CD4-positive, alpha-beta T cell treated with Interleukin-17A for 4 hours (primary cell): ENCODE measurements around the gene GLIS1.
"Not testable (repeated sequence)": the region's sequence is repeated elsewhere in the genome, so short reads cannot be mapped to it uniquely, and the experiment has no call there.

Source experiments
- DNase-seq: peaks from one replicate; pipeline ENCODE4 v3.0.0-alpha.2; 2020; ENCODE audit warnings: mixed read lengths

GLIS1 gene

GRCh38 chr1:53556657-53557227, 182.2 kb downstream of the GLIS1 start:
- no peak for DNase-seq

GRCh38 chr1:53555620-53556326, 183.2 kb downstream of the GLIS1 start:
- DNase-seq = not testable (repeated sequence)

DNA sequence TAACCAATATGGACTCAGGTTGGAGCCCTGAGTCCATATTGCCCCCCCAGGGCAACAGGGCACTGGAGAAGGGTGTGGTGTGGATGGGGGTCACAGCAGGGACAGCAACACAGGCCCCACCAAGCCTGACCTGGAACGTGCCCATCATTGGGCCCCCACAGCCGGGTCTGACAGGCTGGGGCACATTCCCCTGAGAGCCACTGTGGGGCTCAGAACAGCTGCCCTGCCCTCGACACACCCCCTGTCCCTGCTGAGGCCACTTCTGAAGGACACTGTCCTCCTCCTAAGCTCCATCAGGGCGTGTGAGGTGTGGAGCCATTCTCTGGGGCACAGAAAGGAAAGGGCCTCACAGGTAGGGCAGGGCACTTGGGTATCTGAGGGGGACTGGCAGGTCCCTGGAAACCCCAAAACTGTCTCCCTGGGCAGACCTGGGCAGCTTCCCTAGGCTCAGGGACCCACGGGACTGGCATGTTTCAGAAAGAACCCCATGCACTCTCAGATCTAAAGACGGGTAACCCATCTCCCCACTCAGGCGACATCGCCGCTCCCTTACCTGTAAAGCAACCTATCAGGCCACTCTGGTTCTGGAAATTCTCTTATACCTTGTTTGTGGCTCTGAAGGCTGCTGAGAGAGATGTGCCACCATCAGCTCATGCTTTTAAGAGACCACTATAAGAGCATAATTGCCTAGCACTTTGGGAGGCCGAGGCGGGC, 184.2 kb downstream of the GLIS1 start:
- DNase-seq = no peak

DNA sequence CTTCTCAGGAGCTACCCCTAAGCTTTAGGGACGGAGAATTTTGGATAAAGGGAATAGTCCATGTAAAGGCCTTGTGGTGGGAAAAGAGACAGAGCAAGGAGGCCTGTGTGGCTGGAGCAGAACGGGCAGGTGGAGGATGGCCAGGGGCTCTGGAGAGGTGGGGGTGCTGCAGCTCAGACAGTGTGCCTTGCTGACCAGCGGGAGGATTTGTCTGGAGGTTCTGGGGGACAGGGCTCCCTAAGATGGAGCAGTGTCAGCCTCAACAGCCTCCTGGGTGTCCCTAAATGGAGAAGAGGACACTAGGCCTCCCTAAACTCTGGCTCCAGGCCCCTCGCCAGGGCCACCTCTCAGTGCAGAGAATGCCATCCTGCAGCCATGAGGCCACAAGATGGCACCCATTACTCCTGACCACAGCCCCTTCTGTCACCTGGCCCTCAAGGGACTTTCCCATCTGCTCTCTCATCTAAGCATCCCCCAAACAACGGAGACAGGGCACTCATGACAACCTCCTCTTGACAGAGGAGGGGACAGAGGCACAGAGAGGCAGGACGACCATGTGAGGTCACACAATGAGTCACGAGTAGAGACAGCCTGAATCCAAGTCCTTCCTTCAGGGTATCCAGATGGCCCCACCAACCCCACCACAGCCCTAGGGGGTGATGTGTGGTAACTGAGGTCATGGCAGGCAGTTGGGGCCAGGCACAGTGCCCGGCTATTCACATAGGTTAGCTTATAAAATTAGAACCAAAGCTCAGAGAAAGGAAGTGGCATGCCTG, 185.0 kb downstream of the GLIS1 start:
- DNase-seq = no peak

- no peak for DNase-seq
These were observed 185.8 kb downstream of the GLIS1 start for GRCh38 chr1:53552981-53553733.

GRCh38 chr1:53552146-53552861, 186.7 kb downstream of the GLIS1 start:
- DNase-seq = no peak

DNA sequence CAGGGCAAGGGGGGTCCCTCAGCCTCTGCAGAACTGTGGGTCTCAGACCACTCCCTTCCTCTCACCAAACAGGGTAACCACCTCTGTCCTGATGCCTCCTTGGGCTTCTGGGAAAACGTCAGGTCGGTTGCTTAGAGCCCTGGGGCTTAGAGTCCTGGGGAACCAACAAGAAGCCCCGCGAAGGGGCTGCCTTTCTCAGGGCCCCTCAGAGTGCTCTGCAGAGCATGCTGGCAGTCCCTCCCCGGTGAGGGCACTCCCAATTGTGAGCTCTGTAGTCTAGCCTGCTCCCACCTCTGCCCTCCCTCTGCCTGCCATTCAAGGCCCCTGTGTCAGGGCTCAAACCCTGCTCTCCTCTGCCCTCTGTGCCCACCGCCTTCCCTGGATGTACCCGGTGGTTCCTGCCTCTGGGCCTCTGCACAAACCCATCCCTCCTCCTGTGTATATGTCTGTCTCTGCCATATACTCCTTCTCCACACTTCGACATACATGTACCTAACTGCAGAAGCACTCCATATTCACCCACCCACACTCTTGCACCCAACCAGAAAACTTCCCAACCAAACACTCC, 187.5 kb downstream of the GLIS1 start:
- DNase-seq = no peak

- no peak for DNase-seq
These were observed 188.7 kb downstream of the GLIS1 start for GRCh38 chr1:53550201-53550741.

DNA sequence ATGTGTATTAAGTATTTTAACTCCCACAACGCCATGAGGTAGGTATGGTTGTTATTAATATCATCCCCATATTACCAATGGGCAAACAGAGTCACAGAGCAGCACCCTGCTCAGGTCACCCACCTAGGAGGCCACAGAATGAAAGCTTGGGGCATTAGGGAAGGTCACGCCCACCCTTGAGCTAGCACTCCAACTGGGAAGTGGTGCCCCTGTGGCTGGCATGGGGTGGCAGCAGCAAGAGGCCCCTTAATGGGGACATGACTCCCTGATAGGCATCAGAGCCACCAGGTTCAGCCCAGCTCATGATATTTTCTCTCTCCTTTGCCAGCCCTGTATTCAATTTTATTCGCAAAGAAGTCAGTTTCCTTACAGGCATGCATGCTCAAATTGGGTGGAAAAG, 189.2 kb downstream of the GLIS1 start:
- DNase-seq = no peak

DNA sequence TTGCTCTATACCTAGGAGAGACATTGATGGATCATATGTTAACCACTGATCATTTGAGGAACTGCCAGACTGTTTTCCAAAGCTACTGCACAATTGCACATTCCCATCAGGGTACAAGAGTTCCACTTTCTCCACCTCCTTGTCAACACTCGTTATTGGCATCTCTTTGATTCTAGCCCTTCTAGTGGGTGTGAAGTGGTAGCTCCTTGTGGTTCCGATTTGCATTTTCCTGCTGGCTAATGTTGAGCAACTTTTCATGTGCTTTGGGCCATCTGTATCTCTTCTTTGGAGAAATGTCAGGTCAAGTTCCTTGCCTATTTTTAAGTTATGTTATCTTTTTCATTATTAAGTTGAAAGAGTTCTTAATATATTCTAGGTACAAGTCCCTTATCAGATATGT, 189.7 kb downstream of the GLIS1 start:
- no peak for DNase-seq

GRCh38 chr1:53548031-53548491, 190.9 kb downstream of the GLIS1 start:
- DNase-seq = no peak

DNA sequence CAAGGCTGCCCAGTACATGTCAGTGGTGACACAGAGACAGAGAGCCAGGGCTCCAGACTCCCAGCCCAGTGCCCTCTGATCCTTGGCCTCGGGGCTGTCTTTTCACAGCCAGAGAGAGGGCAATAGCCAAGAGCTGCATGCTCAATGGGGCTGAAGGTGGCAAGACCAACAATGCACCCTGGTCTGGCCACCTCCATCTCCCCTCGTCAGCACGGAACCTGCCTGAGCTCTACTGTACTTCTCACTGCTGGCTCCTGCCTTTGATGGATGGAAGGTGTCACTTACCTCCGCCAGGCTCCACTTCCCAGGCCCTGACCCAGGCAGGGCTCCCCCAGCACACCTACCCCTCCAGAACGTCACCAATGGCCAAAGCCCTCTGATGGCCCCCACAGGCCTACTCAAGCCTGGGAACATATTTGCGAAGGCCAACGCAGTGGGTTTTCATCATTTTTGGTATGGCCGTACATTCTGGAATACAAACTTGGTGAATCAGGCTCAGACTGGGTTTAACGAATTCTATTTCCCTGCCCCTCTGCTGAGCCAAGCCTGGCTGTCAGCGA, 191.7 kb downstream of the GLIS1 start:
- DNase-seq = no peak

DNA sequence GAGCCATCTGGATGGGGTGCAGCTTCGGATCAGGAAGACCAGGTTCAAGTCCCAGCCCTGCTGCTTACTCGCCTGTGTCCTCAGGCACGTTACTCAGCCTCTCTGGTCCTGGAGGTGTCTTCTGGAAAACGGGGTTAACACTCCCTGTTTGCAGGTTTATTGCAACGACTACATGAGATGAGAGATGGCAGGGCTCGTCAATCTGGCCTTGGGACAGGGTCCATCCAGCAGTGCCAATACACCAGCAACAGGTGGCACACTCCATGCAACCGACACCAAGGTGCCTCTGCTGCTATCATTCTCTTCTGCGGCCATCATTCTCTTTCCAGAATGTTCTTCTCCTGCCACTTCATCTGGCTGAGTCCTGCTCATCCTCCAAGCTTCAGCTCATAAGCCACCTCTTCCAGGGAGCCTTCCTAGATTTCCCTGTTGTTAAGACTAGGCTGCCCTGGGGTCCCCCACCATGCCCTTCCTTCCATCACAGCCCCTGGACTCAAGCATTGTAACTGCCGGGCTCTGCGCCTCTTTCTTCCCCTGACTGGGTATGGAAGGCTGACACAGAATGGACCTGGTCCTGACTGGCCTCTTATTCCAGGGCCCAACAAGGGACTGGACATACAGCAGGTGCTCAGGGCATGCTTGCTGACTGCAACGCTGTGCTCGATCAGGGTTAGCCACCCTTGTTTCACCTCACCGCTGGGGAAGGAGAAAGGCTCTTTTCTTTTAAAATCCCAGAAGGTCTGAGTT, 192.4 kb downstream of the GLIS1 start:
- no peak for DNase-seq

DNA sequence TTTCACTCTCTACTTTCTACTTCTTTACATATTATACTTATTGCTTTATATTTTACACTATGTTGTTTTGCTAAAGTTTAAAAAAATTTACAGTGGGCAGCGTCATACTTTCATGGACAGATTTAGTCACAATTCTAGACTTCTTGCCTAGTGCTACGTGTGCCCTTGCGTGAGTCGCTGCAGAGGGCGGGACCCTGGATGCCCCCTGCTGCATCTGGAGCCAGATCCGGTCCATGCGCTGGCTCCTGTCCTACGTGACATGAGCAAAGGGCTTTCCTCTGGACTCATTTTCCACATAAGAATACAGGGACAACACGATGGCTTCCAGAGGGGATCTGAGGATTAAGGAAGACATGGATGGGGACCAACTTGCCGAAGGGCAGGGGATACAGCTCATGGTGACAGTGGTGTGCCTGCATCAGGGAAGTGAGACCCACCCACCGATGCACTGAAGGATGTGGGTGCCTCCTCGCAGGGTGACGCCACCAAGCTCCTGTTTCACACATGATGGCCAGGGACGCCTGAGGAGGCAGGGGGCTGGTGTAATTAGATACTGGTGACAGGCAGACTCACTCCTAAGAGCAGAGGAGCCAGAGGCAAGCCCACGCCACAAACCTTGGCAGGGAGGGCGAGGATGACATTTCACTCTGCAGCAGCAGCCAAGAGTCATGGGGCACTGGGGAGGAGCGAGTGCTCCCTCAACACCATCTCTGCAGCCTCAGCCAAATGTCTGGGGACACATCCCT, 193.1 kb downstream of the GLIS1 start:
- no peak for DNase-seq

GRCh38 chr1:53544728-53545515, 194.0 kb downstream of the GLIS1 start:
- no peak for DNase-seq

- no peak for DNase-seq
These were observed 194.9 kb downstream of the GLIS1 start for GRCh38 chr1:53543778-53544695.

- no peak for DNase-seq
These were observed 195.7 kb downstream of the GLIS1 start for GRCh38 chr1:53543130-53543777.
